ENCODE data around the gene TAS2R41.

The TAS2R41 gene

GRCh38 chr7:143477501-143478150 lies at the start of gene TAS2R41:
Gene TAS2R41 (plus strand): TSS chr7:143477873. CDS start chr7:143477873, 0 bp downstream.
- DNase-seq: no peak

- DNase-seq: peak; percentile 45
These were observed 47.6 kb upstream of the TAS2R41 start for GRCh38 chr7:143429770-143430698.

- DNase-seq: no peak
These were observed 46.6 kb upstream of the TAS2R41 start for GRCh38 chr7:143431109-143431508.

GRCh38 chr7:143433759-143434158 lies 43.9 kb upstream of the TAS2R41 start:
- DNase-seq: no peak

GRCh38 chr7:143434660-143435059 lies 43.0 kb upstream of the TAS2R41 start:
- no peak for DNase-seq

GRCh38 chr7:143435266-143435665 lies 42.4 kb upstream of the TAS2R41 start:
- no peak for DNase-seq

- no peak for DNase-seq
These were observed 41.2 kb upstream of the TAS2R41 start for GRCh38 chr7:143436325-143436946.

- DNase-seq: no peak
These were observed 40.1 kb upstream of the TAS2R41 start for GRCh38 chr7:143437578-143437977.

GRCh38 chr7:143439866-143440265 lies 37.8 kb upstream of the TAS2R41 start:
- DNase-seq: no peak

- DNase-seq: no peak
These were observed 34.5 kb upstream of the TAS2R41 start, which contains the start of gene TAS2R60 for GRCh38 chr7:143443153-143443552. Gene TAS2R60 (plus strand): TSS chr7:143443453. CDS start chr7:143443453, 0 bp downstream.

- DNase-seq: no peak
These were observed 33.5 kb upstream of the TAS2R41 start for GRCh38 chr7:143444063-143444782.

- no peak for DNase-seq
These were observed 32.9 kb upstream of the TAS2R41 start for GRCh38 chr7:143444785-143445184.

GRCh38 chr7:143447466-143447865 lies 30.2 kb upstream of the TAS2R41 start:
- DNase-seq: no peak

- no peak for DNase-seq
These were observed 29.2 kb upstream of the TAS2R41 start for GRCh38 chr7:143448429-143448828.

GRCh38 chr7:143449793-143450192 lies 27.9 kb upstream of the TAS2R41 start:
- DNase-seq: no peak

GRCh38 chr7:143451122-143451521 lies 26.6 kb upstream of the TAS2R41 start:
- no peak for DNase-seq

GRCh38 chr7:143451746-143452145 lies 25.9 kb upstream of the TAS2R41 start:
- DNase-seq: no peak

GRCh38 chr7:143452495-143452894 lies 25.2 kb upstream of the TAS2R41 start:
- peak; percentile 90 for DNase-seq

GRCh38 chr7:143454091-143454680 lies 23.5 kb upstream of the TAS2R41 start:
- DNase-seq: peak; percentile 52

GRCh38 chr7:143455491-143455890 lies 22.2 kb upstream of the TAS2R41 start:
- DNase-seq: peak; percentile 58

- no peak for DNase-seq
These were observed 21.7 kb upstream of the TAS2R41 start for GRCh38 chr7:143455942-143456341.

Measured in inflammatory macrophage treated with lipopolysaccharide for 4 hours (primary cell).